NCI-H128 (cell line): ENCODE results near the gene GALNT12.

ENCODE experiments used
- DNase-seq: peaks from one replicate; lab custom pipeline; 2025; ENCODE audit not compliant: unreplicated experiment; lab: John Stamatoyannopoulos, UW

GALNT12 gene

DNA sequence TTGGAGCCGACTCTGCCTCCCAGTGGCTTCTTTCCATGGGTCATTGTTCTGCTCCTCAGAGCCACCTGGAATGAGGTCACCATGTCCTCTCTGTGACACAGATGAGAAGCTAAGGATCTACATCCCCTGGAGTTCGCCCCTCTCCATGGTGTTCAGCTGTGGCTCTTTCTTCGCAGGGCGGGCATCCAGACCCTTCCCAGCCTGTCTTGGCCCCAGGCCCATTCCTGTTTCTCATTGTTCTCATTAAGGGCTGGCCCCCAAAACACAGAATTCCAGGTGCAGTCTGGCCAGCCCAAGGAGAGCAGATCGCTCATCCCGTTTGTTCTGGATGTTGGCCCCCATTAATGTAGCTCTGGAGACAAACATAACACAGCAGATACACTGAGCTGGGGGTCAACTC is 69.8 kb downstream of the GALNT12 start:
- no peak for DNase-seq

DNA sequence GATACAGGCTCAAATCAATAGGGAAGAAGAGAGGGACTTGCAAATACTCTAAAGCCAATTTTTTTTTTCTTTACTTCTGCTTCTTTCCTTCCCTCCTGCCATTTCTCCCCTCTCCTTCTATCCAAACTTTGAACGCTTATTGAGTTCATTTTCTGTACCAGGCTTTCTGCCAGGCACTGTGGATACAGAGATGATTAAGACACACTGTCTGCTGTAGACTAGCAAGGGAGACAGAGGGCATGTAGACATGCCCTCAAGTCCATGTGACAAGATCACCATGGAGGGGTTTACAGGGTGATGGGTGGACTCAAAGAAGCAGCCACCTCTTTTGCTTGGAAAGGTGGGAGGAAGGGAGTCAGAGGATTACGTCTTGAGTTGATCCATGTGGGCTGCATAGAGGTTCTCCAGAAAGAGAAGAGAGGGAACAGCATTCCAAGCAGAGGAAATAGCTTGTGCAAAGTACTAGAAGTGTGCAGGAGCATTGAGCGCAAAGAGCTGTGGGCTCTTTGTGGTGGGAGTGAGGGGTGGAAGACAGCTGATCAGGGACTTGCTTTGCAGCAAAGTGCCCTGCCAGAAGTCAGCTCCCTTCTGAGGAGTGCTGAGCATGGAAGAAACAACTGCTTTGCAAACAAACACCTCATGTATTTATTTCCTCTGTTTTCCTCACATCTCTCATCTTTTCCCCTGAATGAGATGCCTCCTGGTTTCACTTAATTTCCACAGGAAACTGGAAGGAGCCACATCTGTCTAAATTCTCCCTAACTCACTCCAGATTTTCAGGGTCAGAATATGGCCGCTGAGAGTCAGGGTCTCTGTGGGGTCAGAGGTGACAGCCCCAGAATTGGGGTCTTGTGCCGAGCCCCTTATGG is 71.9 kb downstream of the GALNT12 start:
- DNase-seq, result no peak

DNA sequence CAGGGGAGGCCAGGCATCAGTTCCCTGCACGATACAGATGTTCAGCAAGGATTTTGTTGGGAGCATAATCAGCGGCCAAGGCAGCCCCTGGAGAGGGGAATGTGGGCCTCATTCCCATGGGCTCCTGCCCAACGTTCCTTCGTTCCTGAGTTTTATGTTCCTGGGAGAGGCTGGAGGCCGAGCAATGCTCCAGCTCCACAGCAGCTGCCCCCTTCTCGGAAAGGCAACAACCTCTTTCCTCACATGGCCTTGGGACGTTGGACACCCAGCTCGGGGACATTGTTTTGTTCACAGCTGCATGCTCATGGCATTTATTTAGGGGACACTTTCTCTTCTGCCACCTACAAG is 72.5 kb downstream of the GALNT12 start:
- no peak for DNase-seq

DNA sequence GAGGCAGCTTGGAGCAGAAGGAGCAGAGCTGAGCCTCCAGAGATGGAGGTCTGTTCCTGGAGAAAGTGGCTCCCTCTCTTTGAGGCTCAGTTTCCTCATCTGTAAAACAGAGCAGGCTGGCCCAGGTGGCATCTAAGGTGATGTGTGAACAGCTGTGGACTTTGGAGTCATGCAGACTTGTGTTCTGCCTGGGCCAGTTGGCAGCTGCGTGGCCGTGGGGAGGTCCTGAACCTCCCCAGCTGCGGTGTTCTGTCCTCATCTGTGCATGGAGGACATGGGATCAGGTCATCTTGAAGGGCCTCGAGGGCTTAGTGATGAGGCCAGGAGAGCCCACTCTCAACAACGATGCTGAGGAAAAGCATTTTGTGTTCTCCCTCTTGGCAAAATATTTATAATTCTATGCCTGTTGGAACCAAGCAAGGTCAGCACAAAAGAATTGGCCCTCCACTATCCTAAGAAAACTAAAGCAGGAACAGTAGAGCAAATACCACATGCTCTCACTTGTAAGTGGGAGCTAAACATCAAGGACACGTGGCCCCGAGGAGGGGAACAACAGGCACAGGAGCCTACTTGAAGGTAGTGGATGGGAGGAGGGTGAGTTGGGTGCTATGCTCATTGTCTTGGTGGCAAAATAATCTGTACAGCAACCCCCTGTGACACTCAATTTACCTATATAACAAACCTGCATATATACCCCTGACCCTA is 73.0 kb downstream of the GALNT12 start:
- DNase-seq, result no peak

DNA sequence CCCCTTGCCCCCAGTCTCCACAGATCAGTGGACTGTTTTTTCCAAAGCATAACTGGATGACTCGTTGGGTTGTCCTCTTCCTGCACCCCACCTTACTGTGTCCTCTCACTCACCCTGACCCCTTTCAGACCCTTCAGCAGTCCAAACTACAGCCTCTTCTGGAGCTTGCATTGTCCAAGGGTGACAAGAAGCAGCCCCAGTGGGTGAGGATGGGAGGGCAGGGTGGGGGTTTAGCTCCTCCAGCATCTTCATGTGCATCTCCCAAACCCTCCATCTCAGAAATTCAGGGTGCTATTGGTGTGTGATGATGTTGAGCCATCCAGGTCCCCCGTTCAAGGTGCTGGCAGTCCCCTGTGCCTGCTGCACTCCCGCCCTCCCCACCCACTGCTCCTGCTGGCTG is 73.9 kb downstream of the GALNT12 start:
- no peak for DNase-seq

DNA sequence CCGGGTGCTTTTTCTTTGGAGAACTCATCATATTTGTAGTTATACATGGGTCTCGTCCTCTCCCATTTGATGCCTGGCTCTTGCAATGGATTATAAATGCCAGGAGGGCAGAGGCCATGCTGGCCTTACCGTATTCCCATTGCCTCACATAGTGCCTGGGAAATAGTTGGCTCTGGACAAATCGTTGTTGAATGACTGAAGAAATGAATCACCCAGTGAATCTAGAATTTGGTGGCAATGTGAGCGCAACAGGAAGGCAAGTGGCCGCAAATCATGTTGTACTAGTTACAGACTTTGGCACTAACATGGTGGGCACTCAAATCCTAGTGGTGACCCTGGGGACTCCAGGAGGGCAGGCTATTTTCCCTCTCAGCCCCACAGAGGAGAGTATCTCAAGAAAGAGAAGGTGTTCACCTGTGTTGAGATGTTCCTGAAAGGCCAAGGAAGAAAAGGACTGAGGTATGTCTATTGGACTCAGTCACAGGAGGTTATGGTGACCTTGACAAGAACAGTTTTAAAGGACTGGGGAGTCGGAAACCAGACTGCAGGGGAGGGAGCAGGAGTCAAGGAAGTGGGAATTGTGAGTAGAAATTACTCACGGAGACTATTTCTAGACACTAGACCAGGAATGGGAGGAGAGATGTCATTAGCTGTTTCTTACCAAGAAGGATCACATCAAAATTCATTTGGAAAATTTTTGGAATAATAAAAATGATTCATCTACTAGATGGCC is 74.5 kb downstream of the GALNT12 start:
- no peak for DNase-seq

DNA sequence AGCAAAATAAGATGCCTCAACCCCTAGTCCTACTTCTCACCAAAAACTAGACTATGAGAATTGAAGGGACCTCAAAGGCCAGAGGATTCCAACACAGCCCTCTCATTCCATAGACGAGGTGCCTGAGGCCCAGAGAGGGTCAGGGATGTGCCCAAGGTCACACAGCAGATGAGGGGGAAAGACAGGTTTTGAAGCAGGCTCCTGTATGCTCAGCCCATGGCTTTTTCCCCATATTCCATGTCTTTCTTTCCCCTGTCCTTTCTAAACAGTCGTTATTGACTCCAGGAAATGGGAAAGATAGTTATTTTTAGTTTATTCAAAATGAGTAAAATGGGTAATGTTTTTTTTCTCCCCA is 75.1 kb downstream of the GALNT12 start:
- no peak for DNase-seq

DNA sequence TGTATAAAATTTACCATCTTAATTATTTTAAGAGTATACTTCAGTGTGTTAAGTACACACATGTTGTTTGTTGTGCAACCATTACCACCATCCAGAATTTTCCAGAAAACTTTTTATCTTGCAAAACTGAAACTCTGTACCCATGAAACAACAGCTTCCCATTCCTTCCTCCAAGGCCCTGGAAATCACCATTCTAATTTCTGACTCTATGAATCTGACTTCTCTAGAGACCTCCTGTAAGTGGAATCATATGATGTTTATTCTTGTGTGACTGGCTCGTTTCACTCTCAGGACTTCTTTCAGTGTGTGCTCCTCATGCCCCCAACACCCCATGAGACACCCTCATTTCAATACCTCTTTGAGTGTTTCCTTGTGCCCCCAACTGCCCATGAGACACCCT is 75.8 kb downstream of the GALNT12 start:
- DNase-seq, result no peak

GRCh38 chr9:98884849-98885248 is 77.4 kb downstream of the GALNT12 start:
- no peak for DNase-seq

GRCh38 chr9:98885575-98886295 is 78.3 kb downstream of the GALNT12 start:
- DNase-seq, result no peak

DNA sequence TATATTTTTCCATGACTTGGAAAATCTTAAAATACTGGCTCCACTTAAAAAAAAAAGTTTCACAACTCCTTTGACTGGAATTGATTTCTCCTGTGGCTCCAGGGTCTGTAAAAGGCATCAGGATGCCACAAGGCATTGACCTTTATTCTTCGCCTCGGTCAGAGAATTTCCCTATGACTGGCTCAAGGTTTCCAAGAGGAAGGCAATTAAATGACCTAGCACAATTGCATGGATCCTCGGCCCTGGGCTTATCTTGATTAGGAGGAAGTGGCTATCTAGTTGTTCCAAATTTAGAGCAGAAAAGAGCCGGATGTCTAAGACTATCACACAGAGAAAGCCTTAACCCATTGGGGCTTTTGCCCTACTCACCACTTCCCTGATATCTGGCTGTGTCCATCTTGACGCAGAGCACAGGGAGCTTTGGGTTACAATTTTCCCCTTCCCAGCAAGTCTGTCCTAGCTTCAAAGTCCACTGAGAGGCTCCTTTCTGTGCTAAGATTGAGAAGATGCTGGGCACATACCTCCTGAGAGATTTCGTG is 79.3 kb downstream of the GALNT12 start:
- DNase-seq, result no peak

GRCh38 chr9:98887918-98888510 is 80.5 kb downstream of the GALNT12 start:
- DNase-seq, result no peak

DNA sequence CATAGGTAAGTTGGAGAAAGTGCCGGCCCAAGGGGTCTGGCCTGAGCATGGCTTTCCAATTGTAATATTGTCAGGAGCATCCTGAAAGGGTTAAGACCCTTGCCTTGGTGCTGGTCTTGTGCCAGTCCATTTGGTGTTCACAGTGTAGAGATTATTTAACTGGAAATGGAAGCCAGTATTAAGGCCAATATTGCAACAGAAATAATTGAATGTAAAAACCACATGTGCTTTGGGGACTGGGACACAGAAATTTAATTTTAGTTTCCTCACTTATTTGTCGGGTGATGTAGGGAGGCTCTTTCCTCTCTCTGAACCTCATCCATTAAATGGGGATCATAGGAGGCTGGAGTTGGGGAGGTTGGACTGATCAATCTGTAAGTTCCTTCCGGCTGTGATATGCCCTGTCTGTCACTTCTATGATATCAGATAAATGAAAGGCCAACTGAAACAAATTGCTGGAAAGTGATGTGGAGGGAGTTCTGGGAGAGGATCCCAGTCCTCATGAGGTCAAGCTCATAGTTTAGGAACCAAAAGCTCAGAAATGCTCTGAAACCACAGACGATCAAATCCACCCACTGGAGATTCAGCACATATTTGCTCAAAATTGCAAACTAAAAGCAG is 81.4 kb downstream of the GALNT12 start:
- DNase-seq, result no peak

DNA sequence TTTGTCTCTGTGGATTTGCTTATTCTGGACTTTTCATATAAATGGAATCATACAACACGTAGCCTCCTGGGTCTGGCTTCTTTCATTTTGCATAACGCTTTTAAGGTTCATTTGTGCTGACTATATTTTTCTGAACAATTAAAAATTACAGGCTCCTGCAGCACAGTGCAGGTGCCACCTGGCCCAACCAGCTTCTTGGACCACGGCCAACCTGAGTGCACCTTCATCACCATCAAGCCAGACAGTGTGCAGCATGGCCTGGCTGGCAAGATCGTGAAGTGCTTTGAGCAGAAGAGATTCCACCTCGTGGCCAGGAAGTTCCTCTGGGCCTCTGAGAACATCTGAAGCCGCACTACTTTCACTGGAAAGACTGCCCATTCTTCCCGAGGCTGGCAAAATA is 82.8 kb downstream of the GALNT12 start:
- DNase-seq, result no peak

DNA sequence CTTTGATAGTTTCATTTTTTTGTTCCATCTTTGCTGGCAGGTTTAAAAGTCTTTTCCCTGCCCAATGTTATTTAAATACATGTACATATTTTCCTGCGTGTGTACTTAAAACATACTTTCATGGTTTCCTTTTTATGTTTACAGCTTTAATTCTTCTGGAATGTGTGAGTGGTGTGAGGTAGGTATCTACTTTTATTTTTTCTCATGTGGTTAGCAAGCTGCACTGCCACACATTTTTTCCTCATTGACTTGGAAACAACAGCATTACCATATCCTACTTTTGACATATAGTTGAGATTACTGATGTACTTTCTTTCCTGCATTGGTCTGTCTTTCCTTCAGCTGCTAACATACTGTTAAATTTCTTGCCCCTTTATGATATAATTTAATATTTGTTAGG is 84.8 kb downstream of the GALNT12 start:
- DNase-seq, result no peak

DNA sequence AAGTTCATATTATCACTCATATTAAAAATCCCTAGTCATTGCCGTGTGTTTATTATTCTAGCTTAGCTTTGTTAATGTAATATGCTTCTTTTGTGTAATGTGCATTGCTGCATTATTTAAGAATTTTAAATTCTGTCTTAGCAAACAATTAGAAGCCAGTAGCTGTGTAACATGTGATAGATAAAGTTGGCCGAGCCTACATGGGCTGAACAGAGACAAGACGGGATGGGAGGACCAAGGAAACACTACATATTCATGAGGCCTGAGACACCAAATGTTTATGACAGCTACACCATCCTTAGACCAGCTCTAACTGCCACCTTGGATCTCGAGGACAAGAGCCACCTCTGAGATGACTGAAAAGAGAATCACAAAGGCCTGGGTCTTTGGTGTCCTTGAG is 85.2 kb downstream of the GALNT12 start:
- no peak for DNase-seq

- no peak for DNase-seq
These were observed 86.7 kb downstream of the GALNT12 start for GRCh38 chr9:98894171-98894570.

- DNase-seq, result no peak
These were observed 87.3 kb downstream of the GALNT12 start for GRCh38 chr9:98894761-98895160.

DNA sequence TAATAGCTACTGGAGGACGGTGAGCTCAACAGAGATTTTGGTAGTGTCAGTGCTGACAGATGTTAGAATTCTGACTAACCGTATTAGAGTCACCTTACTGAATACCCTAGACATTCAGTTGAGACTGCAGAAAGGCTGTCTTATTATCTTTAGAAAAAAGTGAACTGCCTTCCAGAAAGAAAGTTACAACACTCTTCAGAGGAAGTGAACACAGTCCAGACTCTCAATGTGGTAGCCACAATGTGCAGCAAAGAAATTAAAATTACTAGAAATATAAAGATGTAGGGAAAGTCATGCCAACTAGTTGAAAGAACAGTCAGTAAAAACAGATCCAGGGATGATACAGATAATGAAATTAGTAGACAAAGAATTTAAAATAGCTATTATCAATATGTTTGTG is 89.2 kb downstream of the GALNT12 start:
- DNase-seq, result no peak

GRCh38 chr9:98897745-98898144 is 90.3 kb downstream of the GALNT12 start:
- DNase-seq, result no peak
